Tibial artery (tissue), 4 donors: Measurements from ENCODE around the gene SLC12A5.

Experiments
- DNase-seq, 2 donors: peaks; one replicate each; pipeline ENCODE4 v3.0.0-alpha.2; 2019
- H3K27ac ChIP-seq, 2 donors: fragments of 200-600 bp; sonication (generic) in 1 of 2; 1 replicate in 1 of 2; 2 replicates in 1 of 2; pipeline ENCODE4 v1.5.1; 2018 to 2019; ENCODE audit warnings: mild to moderate bottlenecking in 1 of 2
- H3K27me3 ChIP-seq, 2 donors: fragments of 200-600 bp; sonication (generic) in 1 of 2; one replicate each; pipeline versions ENCODE4 v1.5.1 to v1.6.0; 2016 to 2019
- H3K36me3 ChIP-seq, 3 donors: fragments of 200-600 bp; sonication (generic) in 2 of 3; one replicate each; pipeline ENCODE4 v1.5.1; 2016 to 2019; ENCODE audit warnings: mild to moderate bottlenecking in 2 of 3
- H3K4me1 ChIP-seq, 4 donors: fragments of 200-600 bp; sonication (generic) in 2 of 4; 1 replicate in 3 of 4; 2 replicates in 1 of 4; pipeline ENCODE4 v1.5.1; 2016 to 2019
- H3K4me3 ChIP-seq, 2 donors: fragments of 200-600 bp; sonication (generic) in 1 of 2; 1 replicate in 1 of 2; 2 replicates in 1 of 2; pipeline ENCODE4 v1.5.1; 2018 to 2019; ENCODE audit warnings: mild to moderate bottlenecking in 2 of 2
- H3K9me3 ChIP-seq, 3 donors: fragments of 200-600 bp; sonication (generic) in 1 of 3; one replicate each; pipeline ENCODE4 v1.5.1; 2016 to 2019
- intact Hi-C: fragments of 100-400 bp; cut with DNase I; formaldehyde crosslinking; loops from one replicate; pipeline ENCODE4 v1.15.0; 2023; ENCODE audit warnings: low total_unique reads
- TF ChIP-seq, protein P1 (sequence below), 2 experiments: fragments of 200-600 bp in 1 of 2; fragments of 450-650 bp in 1 of 2; IDR thresholded peaks; one replicate each; pipeline ENCODE4 v1.5.1; 2017 to 2019; ENCODE audit warnings: antibody characterized with exemption in 2 of 2, mild to moderate bottlenecking in 1 of 2, moderate library complexity in 1 of 2

The SLC12A5 gene

DNA sequence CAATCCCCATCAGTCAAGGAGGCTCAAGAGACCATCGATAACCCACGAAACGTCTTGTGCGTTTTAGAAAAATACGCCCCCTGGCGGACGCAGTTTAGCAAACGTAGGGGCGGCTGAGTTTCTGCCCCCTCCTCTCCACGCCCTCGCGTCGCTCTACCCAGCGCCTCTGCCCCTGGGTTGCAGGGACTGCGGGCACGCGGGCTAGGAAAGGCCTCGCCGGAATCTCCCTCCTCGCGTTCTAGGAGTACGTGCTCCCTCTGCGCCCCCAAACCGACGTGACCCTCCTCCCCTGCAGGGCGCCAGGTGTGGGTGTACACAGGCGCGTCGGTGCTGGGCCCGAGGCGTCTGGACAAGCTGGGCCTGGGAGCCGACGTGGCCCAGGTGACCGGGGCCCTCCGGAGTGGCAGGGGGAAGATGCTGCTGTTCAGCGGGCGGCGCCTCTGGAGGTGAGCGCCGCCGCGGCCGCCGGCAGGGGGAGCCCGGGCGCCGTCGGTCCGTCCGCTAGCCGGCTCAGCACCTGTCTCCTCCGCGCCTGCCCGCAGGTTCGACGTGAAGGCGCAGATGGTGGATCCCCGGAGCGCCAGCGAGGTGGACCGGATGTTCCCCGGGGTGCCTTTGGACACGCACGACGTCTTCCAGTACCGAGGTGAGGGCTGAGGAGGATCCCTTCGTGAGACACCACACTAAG is 15.0 kb upstream of the SLC12A5 start:
- H3K36me3 ChIP-seq, result no peaks in the 10 kb centered on the region
- peaks cover 0 to 18% (median 6%) of the 10 kb centered on the region in 4 donors for H3K4me1 ChIP-seq
- H3K27me3 ChIP-seq, result peaks cover 3 to 86% of the 10 kb centered on the region in 2 donors
- H3K4me3 ChIP-seq, result no peak overlapping the region
- TF ChIP-seq, protein P1, sequence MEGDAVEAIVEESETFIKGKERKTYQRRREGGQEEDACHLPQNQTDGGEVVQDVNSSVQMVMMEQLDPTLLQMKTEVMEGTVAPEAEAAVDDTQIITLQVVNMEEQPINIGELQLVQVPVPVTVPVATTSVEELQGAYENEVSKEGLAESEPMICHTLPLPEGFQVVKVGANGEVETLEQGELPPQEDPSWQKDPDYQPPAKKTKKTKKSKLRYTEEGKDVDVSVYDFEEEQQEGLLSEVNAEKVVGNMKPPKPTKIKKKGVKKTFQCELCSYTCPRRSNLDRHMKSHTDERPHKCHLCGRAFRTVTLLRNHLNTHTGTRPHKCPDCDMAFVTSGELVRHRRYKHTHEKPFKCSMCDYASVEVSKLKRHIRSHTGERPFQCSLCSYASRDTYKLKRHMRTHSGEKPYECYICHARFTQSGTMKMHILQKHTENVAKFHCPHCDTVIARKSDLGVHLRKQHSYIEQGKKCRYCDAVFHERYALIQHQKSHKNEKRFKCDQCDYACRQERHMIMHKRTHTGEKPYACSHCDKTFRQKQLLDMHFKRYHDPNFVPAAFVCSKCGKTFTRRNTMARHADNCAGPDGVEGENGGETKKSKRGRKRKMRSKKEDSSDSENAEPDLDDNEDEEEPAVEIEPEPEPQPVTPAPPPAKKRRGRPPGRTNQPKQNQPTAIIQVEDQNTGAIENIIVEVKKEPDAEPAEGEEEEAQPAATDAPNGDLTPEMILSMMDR (IDR thresholded peaks at IDR 0.05), result peak; percentile 59 to 68
- H3K9me3 ChIP-seq, result no peaks in the 10 kb centered on the region
- H3K27ac ChIP-seq, result no peak overlapping the region
- no peak for DNase-seq
- intact Hi-C loops, result no loop called here

DNA sequence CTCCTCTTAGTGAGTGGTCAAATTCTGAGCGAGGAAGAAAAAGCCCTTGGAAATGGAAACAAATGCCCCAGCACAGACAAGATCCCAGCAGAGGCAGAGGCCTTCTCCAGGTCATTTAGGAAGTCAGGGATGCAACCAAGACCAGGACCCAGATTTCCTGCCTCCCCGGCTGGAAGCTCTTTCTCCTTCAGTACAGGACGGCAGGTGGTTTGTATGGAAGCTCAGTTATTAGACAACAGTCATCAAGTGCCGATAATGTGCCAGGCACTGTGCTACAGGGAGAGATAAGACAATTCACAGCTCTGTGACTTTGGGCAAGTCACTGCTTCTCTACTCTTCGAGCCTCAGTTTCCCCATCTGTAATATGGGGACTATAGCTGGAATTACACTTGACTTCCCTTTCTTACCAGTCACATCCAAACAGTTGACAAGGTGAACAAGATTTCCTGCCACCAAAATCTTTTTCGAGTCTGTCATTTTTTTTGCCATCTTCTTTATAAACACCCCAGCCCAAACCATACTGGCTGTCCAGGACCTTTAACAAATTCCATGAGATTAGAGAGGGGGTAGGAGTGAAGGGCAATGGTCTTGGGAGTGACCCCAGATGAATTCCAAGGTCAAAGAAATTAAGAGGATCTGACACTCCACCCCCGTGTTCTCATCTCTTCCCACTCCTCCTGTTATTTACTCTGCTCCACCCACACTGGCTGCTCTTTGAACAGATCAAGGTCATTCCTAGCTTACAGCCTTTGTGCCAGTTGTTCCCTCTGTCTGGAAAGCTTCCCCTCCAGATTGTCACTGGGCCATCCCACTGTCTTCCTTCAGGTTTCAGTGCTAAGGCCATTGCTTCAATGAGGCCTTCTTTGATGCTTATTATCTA is 14.3 kb upstream of the SLC12A5 start:
- no peak for DNase-seq
- intact Hi-C loops, result no loop called here
- peaks cover 0 to 18% (median 6%) of the 10 kb centered on the region in 4 donors for H3K4me1 ChIP-seq
- H3K27ac ChIP-seq, result no peak overlapping the region
- TF ChIP-seq, protein P1 (IDR thresholded peaks at IDR 0.05), result no peak
- H3K4me3 ChIP-seq, result no peak overlapping the region
- H3K27me3 ChIP-seq, result peaks cover 3 to 83% of the 10 kb centered on the region in 2 donors
- no peaks in the 10 kb centered on the region for H3K36me3 ChIP-seq
- no peaks in the 10 kb centered on the region for H3K9me3 ChIP-seq

DNA sequence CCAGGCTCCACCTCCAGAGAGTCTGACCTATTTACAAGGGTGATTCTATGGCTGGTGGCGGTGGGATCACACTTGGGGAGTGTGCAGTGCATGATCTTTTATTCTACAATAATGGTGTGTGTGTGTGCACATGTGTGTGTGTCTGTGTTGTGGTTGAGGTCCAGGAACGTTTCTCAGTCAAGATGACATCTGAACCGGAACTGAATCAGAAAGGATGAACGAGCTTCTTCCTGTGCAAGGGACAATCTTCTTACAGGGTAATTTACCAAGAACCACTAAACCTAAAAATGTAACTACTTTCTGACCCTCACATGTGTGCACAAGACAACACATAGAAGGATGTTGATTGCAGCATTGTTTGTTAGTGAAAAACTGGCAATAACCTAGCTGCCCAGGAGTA is 11.7 kb upstream of the SLC12A5 start:
- H3K27ac ChIP-seq, result no peak overlapping the region
- no peak overlapping the region for H3K4me3 ChIP-seq
- H3K36me3 ChIP-seq, result no peaks in the 10 kb centered on the region
- H3K9me3 ChIP-seq, result no peaks in the 10 kb centered on the region
- TF ChIP-seq, protein P1 (IDR thresholded peaks at IDR 0.05), result no peak
- intact Hi-C loops, result no loop called here
- DNase-seq, result no peak
- H3K4me1 ChIP-seq, result peaks cover 0 to 21% (median 13%) of the 10 kb centered on the region in 4 donors
- peaks cover 5 to 85% of the 10 kb centered on the region in 2 donors for H3K27me3 ChIP-seq

DNA sequence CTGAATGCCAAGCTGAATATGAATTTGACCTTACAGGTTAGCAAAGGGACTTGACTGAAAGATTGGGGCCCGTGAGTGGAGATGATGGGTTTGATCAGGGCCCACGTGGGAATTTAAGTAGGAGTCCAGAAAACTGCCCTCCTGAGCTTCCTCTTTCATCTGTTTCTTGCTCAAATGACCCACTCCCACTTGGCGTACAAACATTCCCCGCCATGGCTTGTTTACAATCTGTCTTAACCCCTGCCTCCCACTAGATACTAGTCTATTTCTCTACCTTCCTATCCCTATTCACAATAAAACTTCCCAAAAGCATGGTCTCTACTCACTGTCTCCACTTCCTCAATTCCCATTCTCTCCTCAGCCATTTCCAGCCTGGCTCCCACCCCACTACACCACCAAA is 10.9 kb upstream of the SLC12A5 start:
- Histone ChIP-seq H3K27me3 (peaks cover 5 to 85% of the 10 kb centered on the region in 2 donors), H3K4me3 (no peak overlapping the region), H3K27ac (no peak overlapping the region), H3K4me1 (peaks cover 0 to 28% (median 18%) of the 10 kb centered on the region in 4 donors), H3K36me3 (no peaks in the 10 kb centered on the region), H3K9me3 (no peaks in the 10 kb centered on the region)
- intact Hi-C loops, result no loop called here
- DNase-seq, result no peak
- TF ChIP-seq, protein P1 (IDR thresholded peaks at IDR 0.05), result no peak

DNA sequence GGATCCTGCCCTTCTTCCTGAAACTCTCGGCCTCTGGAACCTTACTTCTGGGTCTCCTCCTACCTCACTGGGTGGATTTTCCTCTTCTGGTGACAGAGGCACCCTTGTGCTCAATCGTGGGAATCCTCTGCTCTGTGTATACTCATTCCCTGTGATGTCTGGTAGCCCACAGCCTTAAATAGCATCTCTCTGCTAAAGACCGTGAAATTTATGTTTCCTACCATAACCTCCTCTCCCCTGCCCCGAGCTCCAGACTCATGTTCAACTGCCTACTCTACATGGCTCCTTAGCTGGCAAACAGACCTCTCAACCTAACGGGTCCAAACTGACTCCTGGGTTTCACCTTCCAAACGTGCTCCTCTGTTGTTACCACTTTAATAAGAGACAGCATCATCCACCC is 10.4 kb upstream of the SLC12A5 start:
- Histone ChIP-seq H3K36me3 (no peaks in the 10 kb centered on the region), H3K27me3 (peaks cover 5 to 85% of the 10 kb centered on the region in 2 donors), H3K4me1 (peaks cover 0 to 25% (median 18%) of the 10 kb centered on the region in 4 donors), H3K9me3 (no peaks in the 10 kb centered on the region), H3K4me3 (no peak overlapping the region), H3K27ac (no peak overlapping the region)
- TF ChIP-seq, protein P1 (IDR thresholded peaks at IDR 0.05), result no peak
- intact Hi-C loops, result no loop called here
- DNase-seq, result no peak
